HG03432 (cell line): ENCODE results near the gene TGM2.
A peak's percentile ranks its signal among the peaks of the same experiment; 100 is the strongest.

ENCODE experiments used
- ATAC-seq: cut with Tn5 transposase; IDR thresholded peaks from one replicate; pipeline ENCODE4 v1.9.1; 2021; ENCODE audit warnings: mild to moderate bottlenecking, moderate library complexity; ENCODE audit not compliant: unreplicated experiment

Gene TGM2

GRCh38 chr20:38165089-38165965 is at the start of gene TGM2:
TSS of gene TGM2 (minus strand) at chr20:38165270. CDS start at chr20:38165198, 72 bp downstream.
- peak; percentile 82 for ATAC-seq

- no peak for ATAC-seq
Measured at GRCh38 chr20:38214256-38215193, 49.5 kb upstream of the TGM2 start.

- ATAC-seq, result no peak
Measured at GRCh38 chr20:38213607-38213940, 48.5 kb upstream of the TGM2 start.

GRCh38 chr20:38212806-38213606 is 47.9 kb upstream of the TGM2 start:
- ATAC-seq, result no peak

- no peak for ATAC-seq
Measured at GRCh38 chr20:38211200-38212097, 46.4 kb upstream of the TGM2 start.

GRCh38 chr20:38210741-38211140 is 45.7 kb upstream of the TGM2 start:
- ATAC-seq, result no peak

- ATAC-seq, result no peak
Measured at GRCh38 chr20:38209736-38210405, 44.8 kb upstream of the TGM2 start.

- no peak for ATAC-seq
Measured at GRCh38 chr20:38209054-38209675, 44.1 kb upstream of the TGM2 start.

GRCh38 chr20:38208523-38208922 is 43.5 kb upstream of the TGM2 start:
- no peak for ATAC-seq

DNA sequence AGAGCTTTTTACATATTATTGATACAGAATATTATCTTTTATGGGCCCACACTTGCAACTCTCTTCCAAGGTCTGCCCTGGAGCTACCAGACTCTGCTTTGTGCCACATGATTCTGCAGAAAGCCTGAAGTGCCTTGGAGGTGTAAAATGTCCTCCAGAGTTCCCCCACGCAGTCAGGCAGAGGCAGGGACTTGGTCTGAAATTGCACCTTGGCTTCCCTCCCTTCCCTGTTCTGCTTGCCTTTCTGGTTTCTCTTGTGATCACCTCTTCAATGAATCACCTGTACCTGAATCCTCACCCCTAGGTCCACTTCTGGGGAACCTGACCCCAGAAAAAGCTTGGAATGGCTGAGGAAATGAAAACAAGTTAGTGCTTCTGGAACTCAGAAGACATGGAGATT is 43.0 kb upstream of the TGM2 start:
- no peak for ATAC-seq

- no peak for ATAC-seq
Measured at GRCh38 chr20:38207621-38208020, 42.6 kb upstream of the TGM2 start.

DNA sequence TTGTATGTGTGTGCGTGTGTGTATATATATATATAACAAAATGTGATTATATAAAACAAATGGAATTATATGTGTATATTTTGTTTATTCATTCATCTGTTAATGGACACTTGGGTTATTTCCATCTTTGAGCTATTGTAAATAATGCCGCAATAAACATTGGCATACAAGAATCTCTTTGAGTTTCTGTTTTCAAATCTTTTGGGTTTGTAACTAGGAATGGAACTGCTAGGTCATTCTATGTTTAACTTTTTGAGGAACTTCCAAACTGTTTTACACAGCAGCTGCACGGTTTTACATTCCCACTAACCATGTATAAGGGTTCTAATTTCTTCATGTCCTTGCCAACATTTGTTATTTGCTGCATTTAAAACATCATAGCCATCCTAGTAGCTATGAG is 39.9 kb upstream of the TGM2 start:
- ATAC-seq, result no peak

DNA sequence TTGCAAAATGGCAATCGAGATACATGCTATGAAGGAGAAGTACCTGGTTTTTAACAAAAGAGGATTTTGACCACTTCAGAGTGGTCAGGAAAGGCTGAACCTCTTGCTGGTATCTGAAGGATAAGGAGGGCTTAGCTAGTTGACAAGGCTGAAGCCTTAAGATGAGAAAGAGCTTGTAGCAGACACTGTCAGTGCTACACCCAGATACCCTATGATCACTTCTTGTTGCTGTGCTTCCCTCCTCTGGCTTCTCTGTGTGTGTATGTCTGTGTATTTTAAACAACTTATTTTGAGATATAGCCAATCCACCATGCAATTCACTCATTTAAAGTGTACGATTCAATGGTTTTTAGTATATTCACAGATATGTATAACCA is 38.9 kb upstream of the TGM2 start:
- ATAC-seq, result no peak

GRCh38 chr20:38203337-38203980 is 38.4 kb upstream of the TGM2 start:
- ATAC-seq, result no peak

- ATAC-seq, result no peak
Measured at GRCh38 chr20:38202982-38203293, 37.9 kb upstream of the TGM2 start.

GRCh38 chr20:38202153-38202981 is 37.3 kb upstream of the TGM2 start:
- ATAC-seq, result no peak

- no peak for ATAC-seq
Measured at GRCh38 chr20:38201356-38201755, 36.3 kb upstream of the TGM2 start.

DNA sequence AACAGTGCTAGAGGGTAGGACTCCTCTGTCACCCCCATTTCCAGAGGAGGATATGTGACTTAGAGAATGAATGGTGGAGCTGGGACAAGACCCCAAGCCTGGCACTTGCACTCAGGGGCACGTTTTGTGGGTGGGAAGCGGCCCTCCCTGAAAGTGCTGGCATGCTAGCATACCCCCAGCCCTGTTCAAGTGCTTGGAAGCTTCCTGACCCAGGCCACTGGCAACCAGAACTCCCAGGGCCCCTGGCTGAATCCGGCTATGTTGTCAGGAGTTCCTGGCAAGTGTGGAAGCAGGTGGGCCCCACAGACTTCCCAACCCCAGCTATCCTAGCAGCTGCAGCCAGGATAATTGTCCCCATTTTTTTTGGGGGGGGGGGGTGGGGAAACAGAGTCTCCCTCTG is 35.6 kb upstream of the TGM2 start:
- no peak for ATAC-seq
